Measurements from ENCODE around the gene SERINC5. TPM values are rescaled to one million over a fixed set of nuclear protein-coding genes. Genes with fewer than 3 reads are reported as not detected.

Gene SERINC5
- total and polyA plus RNA-seq, 3 donors from 2014 or later = 62.3 to 217 (median 158) TPM

DNA sequence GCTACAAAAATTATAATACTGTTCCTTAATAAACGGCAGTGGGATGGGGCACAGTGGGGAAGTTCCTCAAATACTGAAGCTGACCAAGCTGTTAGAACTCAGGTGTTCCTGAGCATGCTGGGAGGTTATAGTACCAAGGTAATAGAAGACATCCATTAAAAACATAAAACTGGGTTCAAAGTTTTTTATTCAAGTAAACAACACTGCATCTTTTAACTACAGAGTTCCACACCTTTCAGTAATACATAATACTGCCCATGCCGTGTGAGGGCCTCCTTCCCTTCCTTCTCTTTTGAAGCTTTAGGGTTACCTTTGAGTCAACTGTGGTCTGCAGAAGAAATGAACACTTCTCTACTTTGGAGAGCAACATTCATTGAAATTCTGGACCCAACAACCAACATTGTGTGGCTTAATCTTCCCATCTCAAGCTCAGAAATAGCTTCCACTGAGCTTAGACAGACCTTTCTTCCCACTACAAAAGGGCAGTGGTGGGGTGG, 43.6 kb downstream of the SERINC5 start:
- Histone ChIP-seq H3K27ac (no peak overlapping the region), H3K27me3 (no peaks in the 10 kb centered on the region), H3K36me3 (ENCODE audit: low read depth, missing control alignments) (no peaks in the 10 kb centered on the region), H3K4me1 (peaks cover 38% of the 10 kb centered on the region), H3K4me3 (no peak overlapping the region), H3K9me3 (no peaks in the 10 kb centered on the region)
- no peak for TF ChIP-seq CTCF (IDR thresholded peaks at IDR 0.05)
- TF ChIP-seq POLR2A (IDR thresholded peaks at IDR 0.05) = no peak
- no peak for DNase-seq
- intact Hi-C loops (cut with DNase I; ENCODE audit: low total_unique reads) = no loop called here
- WGBS, 2 donors = 66 to 90% methylated on average over 2 of the region's 2 CpGs

DNA sequence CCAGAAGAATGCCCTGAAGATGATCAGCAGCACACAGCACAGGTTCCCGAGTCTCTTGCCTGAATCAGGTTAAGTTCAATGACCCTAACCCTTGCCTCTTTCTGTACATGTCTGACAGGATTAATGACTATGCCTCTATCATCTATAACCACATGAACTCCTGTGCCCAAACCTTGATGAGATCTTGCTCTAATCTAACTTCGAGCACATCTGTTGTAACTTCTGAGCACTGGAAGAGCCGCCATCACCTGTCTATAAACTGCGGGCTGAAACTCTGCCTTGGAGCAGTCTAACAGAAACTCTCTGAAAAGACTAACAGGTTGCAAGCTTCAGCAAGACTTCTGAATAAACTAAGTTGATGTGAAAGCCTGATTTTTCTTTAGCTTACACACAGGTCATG, 44.5 kb downstream of the SERINC5 start:
- intact Hi-C loops (cut with DNase I; ENCODE audit: low total_unique reads) = no loop called here
- H3K9me3 ChIP-seq = no peaks in the 10 kb centered on the region
- H3K27me3 ChIP-seq = no peaks in the 10 kb centered on the region
- 75 to 86% methylated on average over 4 of the region's 4 CpGs for WGBS, 2 donors
- DNase-seq = no peak
- no peaks in the 10 kb centered on the region for H3K36me3 ChIP-seq (ENCODE audit: low read depth, missing control alignments)
- peaks cover 45% of the 10 kb centered on the region for H3K4me1 ChIP-seq
- TF ChIP-seq POLR2A (IDR thresholded peaks at IDR 0.05) = no peak
- no peak for TF ChIP-seq CTCF (IDR thresholded peaks at IDR 0.05)
- no peak overlapping the region for H3K27ac ChIP-seq
- H3K4me3 ChIP-seq = no peak overlapping the region

GRCh38 chr5:80210014-80210413, 45.8 kb downstream of the SERINC5 start:
- intact Hi-C loops (cut with DNase I; ENCODE audit: low total_unique reads) = no loop called here
- no peaks in the 10 kb centered on the region for H3K9me3 ChIP-seq
- 60 to 74% methylated on average over 6 of the region's 6 CpGs for WGBS, 2 donors
- TF ChIP-seq CTCF (IDR thresholded peaks at IDR 0.05) (no peak), POLR2A (IDR thresholded peaks at IDR 0.05) (no peak)
- H3K27ac ChIP-seq = no peak overlapping the region
- no peak for DNase-seq
- H3K36me3 ChIP-seq (ENCODE audit: low read depth, missing control alignments) = no peaks in the 10 kb centered on the region
- H3K4me1 ChIP-seq = peaks cover 47% of the 10 kb centered on the region
- no peak overlapping the region for H3K4me3 ChIP-seq
- no peaks in the 10 kb centered on the region for H3K27me3 ChIP-seq

DNA sequence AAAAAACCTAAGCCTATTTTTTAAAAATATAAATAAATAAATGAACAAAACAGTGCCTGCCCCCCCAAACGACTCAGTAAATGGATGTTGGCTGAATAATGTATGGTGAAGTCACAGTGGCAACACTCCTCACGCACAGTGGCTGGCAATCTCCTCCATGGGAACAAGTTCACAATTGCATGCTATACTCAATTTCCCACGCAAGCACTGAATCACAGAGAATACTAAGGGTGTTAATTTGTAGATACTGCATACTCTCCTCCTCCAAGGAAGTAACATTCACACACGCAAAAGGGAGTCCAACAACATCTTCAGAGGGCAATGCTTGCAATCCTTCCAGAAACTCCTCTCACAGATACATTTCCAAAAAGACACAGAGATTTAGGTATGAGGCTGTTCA, 47.5 kb downstream of the SERINC5 start:
- TF ChIP-seq POLR2A (IDR thresholded peaks at IDR 0.05) (no peak), CTCF (IDR thresholded peaks at IDR 0.05) (no peak)
- H3K27ac ChIP-seq = peak overlapping the region; percentile 46 to 61
- no peak for DNase-seq
- H3K27me3 ChIP-seq = no peaks in the 10 kb centered on the region
- intact Hi-C loops (cut with DNase I; ENCODE audit: low total_unique reads) = no loop called here
- H3K36me3 ChIP-seq (ENCODE audit: low read depth, missing control alignments) = no peaks in the 10 kb centered on the region
- H3K4me3 ChIP-seq = no peak overlapping the region
- peaks cover 62% of the 10 kb centered on the region for H3K4me1 ChIP-seq
- 41 to 61% methylated on average over 4 of the region's 4 CpGs for WGBS, 2 donors
- H3K9me3 ChIP-seq = no peaks in the 10 kb centered on the region

DNA sequence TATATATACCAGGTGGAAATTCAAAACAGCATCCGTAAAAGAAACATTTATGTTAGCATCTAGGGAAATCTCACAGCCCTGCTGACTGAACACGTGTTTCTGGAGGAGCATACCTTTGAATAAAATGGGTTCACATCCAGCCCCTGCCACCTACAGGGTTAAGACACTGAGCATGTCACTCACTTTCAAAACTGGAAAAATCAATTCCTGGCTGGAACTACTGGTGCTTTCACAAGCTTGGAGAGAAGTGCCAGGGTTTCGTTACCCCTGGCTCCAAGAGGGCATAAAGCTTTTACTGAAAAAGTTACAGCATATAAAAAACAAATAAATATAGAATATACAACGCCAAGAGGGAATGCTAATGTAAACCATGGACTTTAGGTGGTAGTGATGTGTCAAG, 48.0 kb downstream of the SERINC5 start:
- DNase-seq = no peak
- no peaks in the 10 kb centered on the region for H3K9me3 ChIP-seq
- peaks cover 67% of the 10 kb centered on the region for H3K4me1 ChIP-seq
- intact Hi-C loops (cut with DNase I; ENCODE audit: low total_unique reads) = no loop called here
- no peaks in the 10 kb centered on the region for H3K27me3 ChIP-seq
- no peak for TF ChIP-seq POLR2A (IDR thresholded peaks at IDR 0.05)
- no peak for TF ChIP-seq CTCF (IDR thresholded peaks at IDR 0.05)
- no peak overlapping the region for H3K4me3 ChIP-seq
- H3K36me3 ChIP-seq (ENCODE audit: low read depth, missing control alignments) = no peaks in the 10 kb centered on the region
- 47 to 62% methylated on average over 4 of the region's 4 CpGs for WGBS, 2 donors
- H3K27ac ChIP-seq = peak overlapping the region; percentile 46 to 61

All from testis (tissue), 3 donors.